Gastroesophageal sphincter (tissue), 3 donors: Measurements from ENCODE around the gene SH3PXD2B.

Source experiments
- POLR2A ChIP-seq, 2 donors: fragments of 450-650 bp; IDR thresholded peaks; one replicate each; pipeline ENCODE4 v1.6.1; 2017; ENCODE audit warnings: antibody characterized with exemption in 2 of 2, mild to moderate bottlenecking in 2 of 2, moderate library complexity in 1 of 2
- POLR2AphosphoS5 ChIP-seq: sonication (generic); formaldehyde crosslinking; IDR thresholded peaks from one replicate; pipeline ENCODE4 v1.6.1; 2017; ENCODE audit warnings: antibody characterized with exemption
- TF ChIP-seq, protein P1 (sequence below), 4 experiments: fragments of 200-600 bp in 2 of 4; fragments of 450-650 bp in 2 of 4; sonication (generic) in 1 of 4; IDR thresholded peaks; one replicate each; pipeline ENCODE4 v1.5.1; 2017 to 2019; ENCODE audit warnings: antibody characterized with exemption in 4 of 4, mild to moderate bottlenecking in 2 of 4, moderate library complexity in 2 of 4

GRCh38 chr5:172303162-172303561 lies 151.2 kb downstream of the SH3PXD2B start:
- TF ChIP-seq, protein P1, sequence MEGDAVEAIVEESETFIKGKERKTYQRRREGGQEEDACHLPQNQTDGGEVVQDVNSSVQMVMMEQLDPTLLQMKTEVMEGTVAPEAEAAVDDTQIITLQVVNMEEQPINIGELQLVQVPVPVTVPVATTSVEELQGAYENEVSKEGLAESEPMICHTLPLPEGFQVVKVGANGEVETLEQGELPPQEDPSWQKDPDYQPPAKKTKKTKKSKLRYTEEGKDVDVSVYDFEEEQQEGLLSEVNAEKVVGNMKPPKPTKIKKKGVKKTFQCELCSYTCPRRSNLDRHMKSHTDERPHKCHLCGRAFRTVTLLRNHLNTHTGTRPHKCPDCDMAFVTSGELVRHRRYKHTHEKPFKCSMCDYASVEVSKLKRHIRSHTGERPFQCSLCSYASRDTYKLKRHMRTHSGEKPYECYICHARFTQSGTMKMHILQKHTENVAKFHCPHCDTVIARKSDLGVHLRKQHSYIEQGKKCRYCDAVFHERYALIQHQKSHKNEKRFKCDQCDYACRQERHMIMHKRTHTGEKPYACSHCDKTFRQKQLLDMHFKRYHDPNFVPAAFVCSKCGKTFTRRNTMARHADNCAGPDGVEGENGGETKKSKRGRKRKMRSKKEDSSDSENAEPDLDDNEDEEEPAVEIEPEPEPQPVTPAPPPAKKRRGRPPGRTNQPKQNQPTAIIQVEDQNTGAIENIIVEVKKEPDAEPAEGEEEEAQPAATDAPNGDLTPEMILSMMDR (IDR thresholded peaks at IDR 0.05) = no peak
- TF ChIP-seq POLR2AphosphoS5 (no peak), POLR2A (IDR thresholded peaks at IDR 0.05) (no peak)
